K562 (cell line): ENCODE data around the gene TACC3. TPM values are rescaled to one million over a fixed set of nuclear protein-coding genes. Genes with fewer than 3 reads are reported as not detected.

Source experiments
- ATAC-seq: fragments of 200-7000 bp; cut with Tn5 transposase; 3 replicates; pipeline ENCODE4 v1.9.1; 2020; ENCODE audit warnings: moderate library complexity
- BruUV-seq: library from RNA; stranded (reverse); fragments of 400-500 nt; replicated peaks from 2 replicates; lab custom pipeline; 2021; lab: Mats Ljungman, UMichigan
- CTCF ChIA-PET: fragments of 300-600 bp; formaldehyde crosslinking; extraction: SDS; loops from one replicate; lab custom pipeline; 2021; ENCODE audit warnings: low intra/inter-chr PET ratio; lab: Yijun Ruan, JAX
- POLR2A ChIA-PET: fragments of 300-600, 350-650 bp; sonication (Branson Sonifier 250); formaldehyde crosslinking; extraction: SDS; loops from one replicate; lab custom pipeline; 2021; ENCODE audit warnings: antibody characterized with exemption, inconsistent platforms; lab: Yijun Ruan, JAX
- DNase-seq, 4 experiments: peaks; one replicate each; pipeline versions ENCODE4 v3.0.0 to v3.0.0-alpha.2; 2011 to 2018; ENCODE audit warnings: low spot score in 3 of 4, mixed read lengths in 3 of 4; ENCODE audit errors: extremely low read depth in 1 of 4
- FAIRE-seq: peaks from 2 replicates; lab custom pipeline; 2011; peaks lifted over from hg19 to GRCh38; lab: Jason Lieb, UNC
- H2AFZ ChIP-seq: 2 replicates; pipeline ENCODE4 v1.6.0; 2011; ENCODE audit warnings: low read depth, low read length, control low read depth, inconsistent platforms
- H3K27ac ChIP-seq: fragments of 200-600 bp; 3 replicates; pipeline ENCODE4 v1.8.0; 2011; ENCODE audit warnings: low read depth, mild to moderate bottlenecking, control low read depth, inconsistent platforms, low read length, moderate library complexity, mixed read lengths; ENCODE audit errors: extremely low read depth
- H3K27me3 ChIP-seq, 2 experiments: fragments of 300-600 bp in 1 of 2; 2 replicates in 1 of 2; 3 replicates in 1 of 2; pipeline versions ENCODE4 v1.6.0 to v1.8.0; 2011; ENCODE audit warnings: inconsistent platforms in 2 of 2, low read length in 2 of 2, mild to moderate bottlenecking in 1 of 2, mixed read lengths in 1 of 2, moderate library complexity in 1 of 2; ENCODE audit not compliant: control insufficient read depth in 2 of 2, insufficient read depth in 2 of 2
- H3K36me3 ChIP-seq: fragments of 300-600 bp; 3 replicates; pipeline ENCODE4 v1.8.0; 2011; ENCODE audit warnings: mild to moderate bottlenecking, low read length, inconsistent platforms; ENCODE audit not compliant: control insufficient read depth, insufficient read depth
- H3K4me1 ChIP-seq, 2 experiments: fragments of 200-600 bp in 1 of 2; replicated peaks in 1 of 2; 2 replicates in 1 of 2; 3 replicates in 1 of 2; pipeline versions ENCODE4 v1.5.1 to v1.8.0; 2011; ENCODE audit warnings: inconsistent platforms in 2 of 2, low read length in 2 of 2, mild to moderate bottlenecking in 1 of 2, mixed read lengths in 1 of 2, moderate library complexity in 1 of 2; ENCODE audit not compliant: control insufficient read depth in 2 of 2, insufficient read depth in 2 of 2
- H3K4me2 ChIP-seq: 2 replicates; pipeline ENCODE4 v1.6.1; 2011; ENCODE audit warnings: low read length, control low read depth, inconsistent platforms, mixed read lengths; ENCODE audit not compliant: insufficient read depth
- H3K4me3 ChIP-seq: fragments of 200-600 bp; sonication (generic), shearing (Covaris generic); 2 replicates; pipeline ENCODE4 v1.5.1; 2016; ENCODE audit warnings: control low read depth, inconsistent platforms
- H3K79me2 ChIP-seq: fragments of 200-600 bp; 3 replicates; pipeline ENCODE4 v1.8.0; 2011; ENCODE audit warnings: low read length, inconsistent platforms; ENCODE audit not compliant: control insufficient read depth, insufficient read depth
- H3K9ac ChIP-seq, 2 experiments: 2 replicates each; pipeline versions ENCODE4 v1.6.0 to v1.6.1; 2011; ENCODE audit warnings: low read depth in 2 of 2, low read length in 2 of 2, control low read depth in 1 of 2, inconsistent platforms in 1 of 2, mild to moderate bottlenecking in 1 of 2, mixed read lengths in 1 of 2; ENCODE audit not compliant: insufficient read depth in 1 of 2
- H3K9me1 ChIP-seq: one replicate; pipeline ENCODE4 v1.6.0; 2011; ENCODE audit warnings: inconsistent platforms, mild to moderate bottlenecking, low read length, moderate library complexity; ENCODE audit not compliant: control insufficient read depth, insufficient read depth
- H3K9me3 ChIP-seq: replicated peaks from 2 replicates; pipeline ENCODE4 v1.5.1; 2011; ENCODE audit warnings: low read depth, low read length, inconsistent platforms; ENCODE audit not compliant: control insufficient read depth, insufficient read depth
- H4K20me1 ChIP-seq: replicated peaks from 2 replicates; pipeline ENCODE4 v1.6.1; 2011; ENCODE audit warnings: low read length, inconsistent platforms, mixed read lengths; ENCODE audit not compliant: control insufficient read depth, insufficient read depth
- SMARCB1 ChIP-seq: IDR thresholded peaks from 2 replicates; pipeline ENCODE4 v1.6.1; 2011; ENCODE audit warnings: improper control_type of control experiment, low read depth; ENCODE audit not compliant: insufficient read length
- WGBS: fragments of 100-300 bp; shearing (Covaris generic); methylation state at CpG from one replicate; pipeline ENCODE4 v1.1.6; 2016; ENCODE audit warnings: low coverage, mixed read lengths; ENCODE audit not compliant: insufficient coverage; ENCODE audit errors: missing lambda C conversion rate; 5-methylcytosine and 5-hydroxymethylcytosine counted together
- in situ Hi-C: fragments of 300-500 bp; cut with MboI; formaldehyde crosslinking; loops from 4 replicates; pipeline ENCODE4 v1.15.0; 2018; ENCODE audit warnings: inconsistent platforms, mixed read lengths
- intact Hi-C: fragments of 100-400 bp; cut with micrococcal nuclease; formaldehyde crosslinking; loops from 2 replicates; pipeline ENCODE4 v1.14.2; 2022
- polyA plus RNA-seq, 8 experiments: library from polyadenylated mRNA; depleted of rRNA in 4 of 8; stranded (reverse) in 5 of 8; unstranded in 3 of 8; fragments of >200 nt; fragmentation: Nextera tagmentation in 2 of 8; fragmentation: Illumina TruSeq in 1 of 8; extraction: Ambion mirVana in 2 of 8; extraction: Trizol in 1 of 8; gene quantifications; 2 replicates each; pipeline versions ENCODE4 v1.2.1 to v1.2.3, GENCODE V29; 2011 to 2014; ENCODE audit warnings: inconsistent platforms in 1 of 8, missing spikeins in 1 of 8
- total RNA-seq, 7 experiments: library from RNA; depleted of rRNA in 6 of 7; stranded (reverse); fragments of >200 nt in 6 of 7; fragmentation: Illumina TruSeq in 2 of 7; extraction: Trizol in 2 of 7; gene quantifications; 2 replicates each; pipeline versions ENCODE4 v1.2.1 to v1.2.3, GENCODE V29; 2011 to 2021; ENCODE audit warnings: low replicate concordance in 1 of 7
- TF ChIP-seq, protein P1 (sequence below): IDR thresholded peaks from 3 replicates; pipeline ENCODE4 v1.6.1; 2011; ENCODE audit warnings: borderline replicate concordance, mild to moderate bottlenecking, moderate library complexity; ENCODE audit not compliant: insufficient read length; ENCODE audit errors: extremely low read depth
- TF ChIP-seq, protein P2 (sequence below): fragments of 250-450 bp; sonication (Bioruptor Pico); IDR thresholded peaks from 2 replicates; pipeline ENCODE4 v1.4.0; 2020; ENCODE audit warnings: mild to moderate bottlenecking, moderate library complexity
- TF ChIP-seq, protein P3 (sequence below), 2 experiments: fragments of 250-450 bp in 1 of 2; fragments of 450-650 bp in 1 of 2; sonication (Bioruptor Pico) in 1 of 2; IDR thresholded peaks; 2 replicates each; pipeline versions ENCODE4 v1.6.1 to v1.8.0; 2016 to 2021; ENCODE audit warnings: mild to moderate bottlenecking in 2 of 2, moderate library complexity in 2 of 2, missing compliant biosample characterization in 1 of 2, missing genetic modification characterization in 1 of 2
- TF ChIP-seq, protein P4 (sequence below): sonication (generic); formaldehyde crosslinking; IDR thresholded peaks from 2 replicates; pipeline ENCODE4 v1.8.1; 2023; ENCODE audit warnings: mild to moderate bottlenecking, missing genetic modification reagents

TACC3 gene
- total and polyA plus RNA-seq, 9 of the 15 experiments (the other 6 are each of a cell fraction or from before 2014, with no cell fraction given): 1.9 to 122 (median 55.6) TPM

DNA sequence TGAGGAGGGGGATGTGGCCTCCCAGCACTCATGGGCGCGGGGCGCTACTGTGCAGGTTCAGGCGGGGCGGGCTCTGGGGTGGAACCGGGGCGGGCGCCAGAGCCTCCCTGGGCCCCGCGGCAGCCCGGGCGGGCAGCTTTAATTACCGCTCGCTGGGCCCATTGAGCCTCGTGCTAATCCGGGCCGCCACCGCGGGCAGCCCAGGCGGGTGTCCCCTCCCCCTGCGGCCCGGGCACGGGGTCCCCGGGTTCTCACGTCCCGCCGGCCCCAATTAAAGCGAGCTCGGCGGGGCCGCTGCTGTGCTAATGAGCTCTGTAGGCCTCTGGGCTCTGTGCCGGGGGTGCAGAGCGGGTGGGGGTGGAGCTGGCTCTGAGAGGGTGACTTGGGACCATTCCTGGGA is 48.9 kb downstream of the TACC3 start:
- POLR2A ChIA-PET: interaction anchor here (0.6 to 0.7 kb wide), 2 partner anchors 14 to 244 kb away, joined by 3 read pairs; no protein-coding TSS in a partner anchor
- 58% methylated on average over 6 of the region's 33 CpGs for WGBS
- BruUV-seq: no TSS peak
- CTCF ChIA-PET: no interaction called here
- TF ChIP-seq SMARCB1: no peak
- TF ChIP-seq, protein P1, sequence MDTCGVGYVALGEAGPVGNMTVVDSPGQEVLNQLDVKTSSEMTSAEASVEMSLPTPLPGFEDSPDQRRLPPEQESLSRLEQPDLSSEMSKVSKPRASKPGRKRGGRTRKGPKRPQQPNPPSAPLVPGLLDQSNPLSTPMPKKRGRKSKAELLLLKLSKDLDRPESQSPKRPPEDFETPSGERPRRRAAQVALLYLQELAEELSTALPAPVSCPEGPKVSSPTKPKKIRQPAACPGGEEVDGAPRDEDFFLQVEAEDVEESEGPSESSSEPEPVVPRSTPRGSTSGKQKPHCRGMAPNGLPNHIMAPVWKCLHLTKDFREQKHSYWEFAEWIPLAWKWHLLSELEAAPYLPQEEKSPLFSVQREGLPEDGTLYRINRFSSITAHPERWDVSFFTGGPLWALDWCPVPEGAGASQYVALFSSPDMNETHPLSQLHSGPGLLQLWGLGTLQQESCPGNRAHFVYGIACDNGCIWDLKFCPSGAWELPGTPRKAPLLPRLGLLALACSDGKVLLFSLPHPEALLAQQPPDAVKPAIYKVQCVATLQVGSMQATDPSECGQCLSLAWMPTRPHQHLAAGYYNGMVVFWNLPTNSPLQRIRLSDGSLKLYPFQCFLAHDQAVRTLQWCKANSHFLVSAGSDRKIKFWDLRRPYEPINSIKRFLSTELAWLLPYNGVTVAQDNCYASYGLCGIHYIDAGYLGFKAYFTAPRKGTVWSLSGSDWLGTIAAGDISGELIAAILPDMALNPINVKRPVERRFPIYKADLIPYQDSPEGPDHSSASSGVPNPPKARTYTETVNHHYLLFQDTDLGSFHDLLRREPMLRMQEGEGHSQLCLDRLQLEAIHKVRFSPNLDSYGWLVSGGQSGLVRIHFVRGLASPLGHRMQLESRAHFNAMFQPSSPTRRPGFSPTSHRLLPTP: no peak
- TF ChIP-seq, protein P2, sequence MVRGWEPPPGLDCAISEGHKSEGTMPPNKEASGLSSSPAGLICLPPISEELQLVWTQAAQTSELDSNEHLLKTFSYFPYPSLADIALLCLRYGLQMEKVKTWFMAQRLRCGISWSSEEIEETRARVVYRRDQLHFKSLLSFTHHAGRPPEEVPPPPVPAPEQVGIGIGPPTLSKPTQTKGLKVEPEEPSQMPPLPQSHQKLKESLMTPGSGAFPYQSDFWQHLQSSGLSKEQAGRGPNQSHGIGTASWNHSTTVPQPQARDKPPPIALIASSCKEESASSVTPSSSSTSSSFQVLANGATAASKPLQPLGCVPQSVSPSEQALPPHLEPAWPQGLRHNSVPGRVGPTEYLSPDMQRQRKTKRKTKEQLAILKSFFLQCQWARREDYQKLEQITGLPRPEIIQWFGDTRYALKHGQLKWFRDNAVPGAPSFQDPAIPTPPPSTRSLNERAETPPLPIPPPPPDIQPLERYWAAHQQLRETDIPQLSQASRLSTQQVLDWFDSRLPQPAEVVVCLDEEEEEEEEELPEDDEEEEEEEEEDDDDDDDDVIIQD (CRISPR knock-in tag): no peak
- TF ChIP-seq, protein P3, sequence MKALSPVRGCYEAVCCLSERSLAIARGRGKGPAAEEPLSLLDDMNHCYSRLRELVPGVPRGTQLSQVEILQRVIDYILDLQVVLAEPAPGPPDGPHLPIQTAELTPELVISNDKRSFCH (CRISPR knock-in tag; IDR thresholded peaks at IDR 0.05): no peak
- TF ChIP-seq, protein P3 (tag; IDR thresholded peaks at IDR 0.05): no peak
- TF ChIP-seq, protein P4, sequence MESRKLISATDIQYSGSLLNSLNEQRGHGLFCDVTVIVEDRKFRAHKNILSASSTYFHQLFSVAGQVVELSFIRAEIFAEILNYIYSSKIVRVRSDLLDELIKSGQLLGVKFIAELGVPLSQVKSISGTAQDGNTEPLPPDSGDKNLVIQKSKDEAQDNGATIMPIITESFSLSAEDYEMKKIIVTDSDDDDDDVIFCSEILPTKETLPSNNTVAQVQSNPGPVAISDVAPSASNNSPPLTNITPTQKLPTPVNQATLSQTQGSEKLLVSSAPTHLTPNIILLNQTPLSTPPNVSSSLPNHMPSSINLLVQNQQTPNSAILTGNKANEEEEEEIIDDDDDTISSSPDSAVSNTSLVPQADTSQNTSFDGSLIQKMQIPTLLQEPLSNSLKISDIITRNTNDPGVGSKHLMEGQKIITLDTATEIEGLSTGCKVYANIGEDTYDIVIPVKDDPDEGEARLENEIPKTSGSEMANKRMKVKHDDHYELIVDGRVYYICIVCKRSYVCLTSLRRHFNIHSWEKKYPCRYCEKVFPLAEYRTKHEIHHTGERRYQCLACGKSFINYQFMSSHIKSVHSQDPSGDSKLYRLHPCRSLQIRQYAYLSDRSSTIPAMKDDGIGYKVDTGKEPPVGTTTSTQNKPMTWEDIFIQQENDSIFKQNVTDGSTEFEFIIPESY (CRISPR knock-in tag): peak; percentile 76
- no peak for ATAC-seq
- Histone ChIP-seq H3K9me3 (no peaks in the 10 kb centered on the region), H3K27ac (no peak overlapping the region), H3K4me1 (peaks cover 2 to 87% of the 10 kb centered on the region in 2 experiments; a peak in 3 of 5 replicates), H3K4me2 (no peak overlapping the region), H3K79me2 (no peaks in the 10 kb centered on the region), H4K20me1 (0 out of 2 replicates have a peak, but pooled peaks cover 3% of the 10 kb centered on the region), H3K27me3 (no peaks in the 10 kb centered on the region), H3K9me1 (no peaks in the 10 kb centered on the region), H2AFZ (no peak overlapping the region), H3K4me3 (no peak overlapping the region), H3K36me3 (no peaks in the 10 kb centered on the region), H3K9ac (no peak overlapping the region)
- in situ Hi-C loops: no loop called here
- no peak for DNase-seq
- intact Hi-C loops: no loop called here
- no peak for FAIRE-seq
